ENCODE measurements around the gene SOX6.

DNA sequence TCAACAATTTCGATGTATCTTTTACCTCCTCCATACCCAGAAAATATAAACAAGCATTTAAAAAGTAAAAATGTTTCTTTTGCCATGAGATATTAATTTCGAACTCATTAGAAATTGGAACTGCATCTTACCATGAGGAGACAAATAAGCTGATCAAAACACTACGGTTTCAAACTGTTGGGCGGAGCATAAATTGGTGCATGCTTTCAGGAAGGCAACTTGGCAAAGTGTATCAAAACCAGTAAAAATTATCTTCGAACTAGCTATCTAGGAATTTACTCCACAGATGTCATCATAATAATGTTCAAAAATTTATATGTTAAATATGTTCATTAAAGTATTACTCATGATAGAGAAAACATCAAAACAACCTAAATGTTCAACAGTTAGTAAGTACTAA lies 21.4 kb upstream of the SOX6 start:
- no peak for TF ChIP-seq POLR2A (IDR thresholded peaks at IDR 0.05)
- TF ChIP-seq, protein P1, sequence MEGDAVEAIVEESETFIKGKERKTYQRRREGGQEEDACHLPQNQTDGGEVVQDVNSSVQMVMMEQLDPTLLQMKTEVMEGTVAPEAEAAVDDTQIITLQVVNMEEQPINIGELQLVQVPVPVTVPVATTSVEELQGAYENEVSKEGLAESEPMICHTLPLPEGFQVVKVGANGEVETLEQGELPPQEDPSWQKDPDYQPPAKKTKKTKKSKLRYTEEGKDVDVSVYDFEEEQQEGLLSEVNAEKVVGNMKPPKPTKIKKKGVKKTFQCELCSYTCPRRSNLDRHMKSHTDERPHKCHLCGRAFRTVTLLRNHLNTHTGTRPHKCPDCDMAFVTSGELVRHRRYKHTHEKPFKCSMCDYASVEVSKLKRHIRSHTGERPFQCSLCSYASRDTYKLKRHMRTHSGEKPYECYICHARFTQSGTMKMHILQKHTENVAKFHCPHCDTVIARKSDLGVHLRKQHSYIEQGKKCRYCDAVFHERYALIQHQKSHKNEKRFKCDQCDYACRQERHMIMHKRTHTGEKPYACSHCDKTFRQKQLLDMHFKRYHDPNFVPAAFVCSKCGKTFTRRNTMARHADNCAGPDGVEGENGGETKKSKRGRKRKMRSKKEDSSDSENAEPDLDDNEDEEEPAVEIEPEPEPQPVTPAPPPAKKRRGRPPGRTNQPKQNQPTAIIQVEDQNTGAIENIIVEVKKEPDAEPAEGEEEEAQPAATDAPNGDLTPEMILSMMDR (IDR thresholded peaks at IDR 0.05): no peak

All from prostate gland (tissue), 2 donors.